ENCODE data around the gene DNM2. TPM values are rescaled to one million over a fixed set of nuclear protein-coding genes. Genes with fewer than 3 reads are reported as not detected.

Gene DNM2
- total and polyA plus RNA-seq, 3 donors from 2014 or later: 166 to 274 (median 226) TPM

DNA sequence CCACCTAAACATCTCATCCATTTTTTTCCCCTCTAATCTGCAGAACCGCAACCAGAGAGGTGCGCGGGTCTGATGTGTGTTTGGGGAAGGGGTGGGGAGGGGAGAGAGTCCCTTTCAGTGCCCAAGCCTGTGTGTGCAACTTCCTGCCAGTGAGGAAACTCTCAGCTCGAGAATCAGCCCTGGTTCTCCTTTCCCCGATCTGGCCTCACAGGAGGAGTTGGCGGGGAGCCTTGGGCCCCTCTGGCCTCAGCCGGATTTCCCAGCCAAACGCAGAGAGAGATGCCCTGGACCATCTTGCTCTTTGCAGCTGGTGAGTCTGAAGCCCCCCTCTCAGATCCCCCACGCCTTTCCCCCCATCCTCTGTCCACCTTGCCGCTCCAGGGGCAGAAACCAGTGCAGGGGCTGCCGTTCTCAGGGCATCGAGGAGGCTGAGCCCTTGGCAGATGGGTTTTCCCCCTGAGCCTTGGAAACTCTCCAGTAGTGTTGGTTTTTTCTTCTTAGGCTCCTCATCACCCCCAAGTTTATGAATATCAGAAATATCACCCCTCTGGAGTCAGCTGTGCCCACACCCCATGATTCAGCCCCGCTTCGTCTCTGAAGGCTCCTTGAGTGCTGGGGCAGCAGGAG is 130.5 kb downstream of the DNM2 start, which contains the start of gene C19orf38:
Gene C19orf38, plus strand, starts transcription at position 186 of the 627 bp plus-strand sequence. Its CDS starts 94 bp downstream, at position 280.
- intact Hi-C loops (cut with DNase I; ENCODE audit: low total_unique reads): no loop called here
- no peak within 1 kb of the TSS for H3K27ac ChIP-seq
- H3K27me3 ChIP-seq: no peaks in the 10 kb centered on the region
- no peaks in the 10 kb centered on the region for H3K4me1 ChIP-seq
- no peaks in the 10 kb centered on the region for H3K36me3 ChIP-seq (ENCODE audit: low read depth, missing control alignments)
- no peak for DNase-seq
- no peak within 1 kb of the TSS for H3K4me3 ChIP-seq
- WGBS, 2 donors: 43 to 62% methylated on average over 13 to 14 of the region's 14 CpGs
- H3K9me3 ChIP-seq: no peaks in the 10 kb centered on the region
- TF ChIP-seq, protein P1, sequence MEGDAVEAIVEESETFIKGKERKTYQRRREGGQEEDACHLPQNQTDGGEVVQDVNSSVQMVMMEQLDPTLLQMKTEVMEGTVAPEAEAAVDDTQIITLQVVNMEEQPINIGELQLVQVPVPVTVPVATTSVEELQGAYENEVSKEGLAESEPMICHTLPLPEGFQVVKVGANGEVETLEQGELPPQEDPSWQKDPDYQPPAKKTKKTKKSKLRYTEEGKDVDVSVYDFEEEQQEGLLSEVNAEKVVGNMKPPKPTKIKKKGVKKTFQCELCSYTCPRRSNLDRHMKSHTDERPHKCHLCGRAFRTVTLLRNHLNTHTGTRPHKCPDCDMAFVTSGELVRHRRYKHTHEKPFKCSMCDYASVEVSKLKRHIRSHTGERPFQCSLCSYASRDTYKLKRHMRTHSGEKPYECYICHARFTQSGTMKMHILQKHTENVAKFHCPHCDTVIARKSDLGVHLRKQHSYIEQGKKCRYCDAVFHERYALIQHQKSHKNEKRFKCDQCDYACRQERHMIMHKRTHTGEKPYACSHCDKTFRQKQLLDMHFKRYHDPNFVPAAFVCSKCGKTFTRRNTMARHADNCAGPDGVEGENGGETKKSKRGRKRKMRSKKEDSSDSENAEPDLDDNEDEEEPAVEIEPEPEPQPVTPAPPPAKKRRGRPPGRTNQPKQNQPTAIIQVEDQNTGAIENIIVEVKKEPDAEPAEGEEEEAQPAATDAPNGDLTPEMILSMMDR (IDR thresholded peaks at IDR 0.05): no peak
- no peak for TF ChIP-seq POLR2A (IDR thresholded peaks at IDR 0.05)

DNA sequence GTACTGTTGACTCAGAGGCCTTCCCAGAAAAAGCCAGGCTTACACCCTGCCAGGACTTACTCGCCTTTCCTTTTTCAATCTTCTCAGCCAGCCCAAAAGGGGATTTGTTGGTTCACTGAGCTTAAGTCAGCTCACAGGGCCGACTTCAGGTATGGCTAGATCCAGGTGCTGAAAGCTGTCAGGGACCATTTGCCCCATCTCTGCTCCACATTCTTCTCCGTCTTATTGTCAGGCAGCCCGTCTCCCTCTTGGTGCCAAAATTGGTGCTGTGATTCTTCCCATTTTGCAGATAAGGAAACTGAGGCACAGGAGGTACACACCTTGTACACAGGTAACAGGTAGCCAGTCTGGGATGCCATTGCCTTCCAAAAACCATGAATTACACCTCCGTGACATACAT is 132.8 kb downstream of the DNM2 start:
- no peak for TF ChIP-seq POLR2A (IDR thresholded peaks at IDR 0.05)
- TF ChIP-seq, protein P1 (IDR thresholded peaks at IDR 0.05): no peak
- no peak for DNase-seq
- Histone ChIP-seq H3K27me3 (no peaks in the 10 kb centered on the region), H3K4me1 (no peaks in the 10 kb centered on the region), H3K27ac (no peak overlapping the region), H3K9me3 (no peaks in the 10 kb centered on the region), H3K36me3 (ENCODE audit: low read depth, missing control alignments) (no peaks in the 10 kb centered on the region), H3K4me3 (no peak overlapping the region)
- intact Hi-C loops (cut with DNase I; ENCODE audit: low total_unique reads): no loop called here
- 87 to 94% methylated on average over 5 of the region's 5 CpGs for WGBS, 2 donors

DNA sequence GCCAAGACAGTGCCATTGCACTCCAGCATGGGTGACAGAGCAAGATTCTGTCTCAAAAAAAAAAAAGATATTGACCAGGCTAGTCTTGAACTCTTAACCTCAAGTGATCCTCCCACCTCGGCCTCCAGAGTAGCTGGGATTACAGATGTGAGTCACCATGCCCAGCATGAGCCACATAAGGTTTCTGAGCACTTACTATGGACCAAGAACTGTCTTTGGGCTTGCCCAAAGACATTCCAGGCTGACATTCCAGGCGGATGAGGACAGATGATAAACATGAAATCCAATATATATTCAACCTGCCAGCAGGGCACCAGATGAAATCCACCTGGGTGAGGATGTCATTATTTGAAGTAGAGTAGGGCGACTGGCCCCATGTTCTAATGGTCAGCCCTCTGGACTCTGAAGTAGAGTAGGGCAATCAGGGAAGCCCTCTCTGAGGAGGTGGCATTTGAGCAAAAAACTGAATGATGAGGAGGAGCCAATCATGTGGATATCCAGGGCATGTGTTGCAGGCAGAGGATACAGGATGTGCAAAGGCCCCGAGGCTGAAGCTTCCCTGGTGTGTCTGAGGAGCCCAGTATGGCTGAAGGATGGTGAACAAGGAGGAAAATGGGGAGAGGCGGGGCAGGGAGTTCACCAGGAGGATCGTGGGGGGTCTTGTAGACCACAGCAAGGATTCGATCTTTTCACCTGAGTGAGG is 134.4 kb downstream of the DNM2 start:
- H3K27ac ChIP-seq: no peak overlapping the region
- H3K4me3 ChIP-seq: no peak overlapping the region
- H3K36me3 ChIP-seq (ENCODE audit: low read depth, missing control alignments): no peaks in the 10 kb centered on the region
- 89 to 92% methylated on average over 7 of the region's 7 CpGs for WGBS, 2 donors
- DNase-seq: no peak
- no peaks in the 10 kb centered on the region for H3K4me1 ChIP-seq
- H3K27me3 ChIP-seq: no peaks in the 10 kb centered on the region
- TF ChIP-seq, protein P1 (IDR thresholded peaks at IDR 0.05): no peak
- no peak for TF ChIP-seq POLR2A (IDR thresholded peaks at IDR 0.05)
- H3K9me3 ChIP-seq: no peaks in the 10 kb centered on the region
- intact Hi-C loops (cut with DNase I; ENCODE audit: low total_unique reads): no loop called here

DNA sequence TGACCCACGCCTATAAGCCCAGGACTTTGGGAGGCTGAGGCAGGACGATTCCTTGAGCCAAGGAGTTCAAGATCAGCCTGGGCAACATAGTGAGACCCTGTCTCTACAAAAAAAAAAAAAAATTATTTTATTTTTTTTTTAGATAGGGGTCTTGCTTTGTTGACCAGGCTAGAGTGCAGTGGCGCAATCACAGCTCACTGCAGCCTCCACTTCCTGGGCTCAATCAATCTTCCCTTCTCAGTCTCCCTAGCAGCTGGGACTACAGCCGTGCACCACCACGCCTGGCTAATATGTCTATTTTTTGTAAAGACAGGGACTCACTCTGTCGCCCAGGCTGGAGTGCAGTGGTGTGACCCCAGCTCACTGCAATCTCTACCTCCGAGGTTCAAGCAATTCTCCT is 135.1 kb downstream of the DNM2 start:
- WGBS, 2 donors: 83 to 93% methylated on average over 7 of the region's 7 CpGs

More for the DNA sequence above, 135.1 kb downstream of the DNM2 start:
- H3K36me3 ChIP-seq (ENCODE audit: low read depth, missing control alignments): no peaks in the 10 kb centered on the region
- no peak overlapping the region for H3K27ac ChIP-seq
- no peaks in the 10 kb centered on the region for H3K9me3 ChIP-seq
- H3K27me3 ChIP-seq: no peaks in the 10 kb centered on the region
- DNase-seq: no peak
- H3K4me3 ChIP-seq: no peak overlapping the region
- TF ChIP-seq, protein P1 (IDR thresholded peaks at IDR 0.05): no peak
- no peak for TF ChIP-seq POLR2A (IDR thresholded peaks at IDR 0.05)
- intact Hi-C loops (cut with DNase I; ENCODE audit: low total_unique reads): no loop called here
- H3K4me1 ChIP-seq: no peaks in the 10 kb centered on the region

Data from testis (tissue), 3 donors.